Neutrophil (primary cell): Measurements from ENCODE around the gene LPP.

Experiments
- H3K27ac ChIP-seq: fragments of 200-600 bp; sonication (generic); 2 replicates; pipeline ENCODE4 v1.5.1; 2016; ENCODE audit warnings: mild to moderate bottlenecking, moderate library complexity
- H3K27me3 ChIP-seq: fragments of 200-600 bp; sonication (generic); 2 replicates; pipeline ENCODE4 v1.6.0; 2016; ENCODE audit warnings: mild to moderate bottlenecking
- H3K36me3 ChIP-seq: fragments of 200-600 bp; sonication (generic); 2 replicates; pipeline ENCODE4 v1.5.1; 2017
- H3K4me1 ChIP-seq, 2 experiments: fragments of 200-600 bp in 1 of 2; sonication (generic) in 1 of 2; 1 replicate in 1 of 2; 2 replicates in 1 of 2; pipeline versions ENCODE4 v1.5.1 to v1.6.1; 2013 to 2016; ENCODE audit warnings: low read depth in 1 of 2, low read length in 1 of 2, mild to moderate bottlenecking in 1 of 2, moderate library complexity in 1 of 2; ENCODE audit not compliant: control insufficient read depth in 1 of 2, insufficient read depth in 1 of 2
- H3K4me3 ChIP-seq, 2 experiments: fragments of 200-600 bp in 1 of 2; sonication (generic) in 1 of 2; 1 replicate in 1 of 2; 2 replicates in 1 of 2; pipeline ENCODE4 v1.5.1; 2013 to 2016; ENCODE audit warnings: low read depth in 1 of 2, low read length in 1 of 2, mild to moderate bottlenecking in 1 of 2, moderate library complexity in 1 of 2
- H3K9me3 ChIP-seq: fragments of 200-600 bp; sonication (generic); 2 replicates; pipeline ENCODE4 v1.5.1; 2016
- TF ChIP-seq, protein P1 (sequence below): fragments of 200-600 bp; sonication (generic); IDR thresholded peaks from 2 replicates; pipeline ENCODE4 v1.5.1; 2016; ENCODE audit warnings: antibody characterized with exemption

Gene LPP

GRCh38 chr3:188274249-188274915 lies 120.4 kb downstream of the LPP start:
- Histone ChIP-seq H3K27me3 (no peaks in the 10 kb centered on the region), H3K4me3 (no peak overlapping the region), H3K4me1 (no peaks in the 10 kb centered on the region), H3K9me3 (no peaks in the 10 kb centered on the region), H3K36me3 (no peaks in the 10 kb centered on the region), H3K27ac (no peak overlapping the region)
- TF ChIP-seq, protein P1, sequence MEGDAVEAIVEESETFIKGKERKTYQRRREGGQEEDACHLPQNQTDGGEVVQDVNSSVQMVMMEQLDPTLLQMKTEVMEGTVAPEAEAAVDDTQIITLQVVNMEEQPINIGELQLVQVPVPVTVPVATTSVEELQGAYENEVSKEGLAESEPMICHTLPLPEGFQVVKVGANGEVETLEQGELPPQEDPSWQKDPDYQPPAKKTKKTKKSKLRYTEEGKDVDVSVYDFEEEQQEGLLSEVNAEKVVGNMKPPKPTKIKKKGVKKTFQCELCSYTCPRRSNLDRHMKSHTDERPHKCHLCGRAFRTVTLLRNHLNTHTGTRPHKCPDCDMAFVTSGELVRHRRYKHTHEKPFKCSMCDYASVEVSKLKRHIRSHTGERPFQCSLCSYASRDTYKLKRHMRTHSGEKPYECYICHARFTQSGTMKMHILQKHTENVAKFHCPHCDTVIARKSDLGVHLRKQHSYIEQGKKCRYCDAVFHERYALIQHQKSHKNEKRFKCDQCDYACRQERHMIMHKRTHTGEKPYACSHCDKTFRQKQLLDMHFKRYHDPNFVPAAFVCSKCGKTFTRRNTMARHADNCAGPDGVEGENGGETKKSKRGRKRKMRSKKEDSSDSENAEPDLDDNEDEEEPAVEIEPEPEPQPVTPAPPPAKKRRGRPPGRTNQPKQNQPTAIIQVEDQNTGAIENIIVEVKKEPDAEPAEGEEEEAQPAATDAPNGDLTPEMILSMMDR = no peak

DNA sequence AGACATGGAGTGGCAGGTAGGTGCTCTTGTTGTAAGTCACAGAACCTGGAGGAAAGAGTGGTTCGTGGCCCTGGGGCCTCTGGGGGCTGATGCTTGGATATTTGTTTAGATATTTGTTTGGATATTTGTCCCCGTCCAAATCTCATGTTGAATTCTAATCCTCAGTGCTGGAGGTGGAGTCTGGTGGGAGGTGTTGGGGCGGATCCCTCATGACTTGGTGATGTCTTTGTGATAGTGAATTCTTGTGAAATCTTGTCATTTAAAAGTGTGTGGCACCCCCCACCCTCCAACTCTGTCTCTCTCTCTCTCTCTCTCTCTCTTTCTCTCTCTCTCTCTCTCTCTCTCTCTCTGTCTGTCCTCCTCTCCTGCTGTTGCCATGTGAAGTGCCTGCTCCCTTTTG lies 122.4 kb downstream of the LPP start:
- Histone ChIP-seq H3K4me1 (no peaks in the 10 kb centered on the region), H3K27me3 (no peaks in the 10 kb centered on the region), H3K36me3 (no peaks in the 10 kb centered on the region), H3K27ac (no peak overlapping the region), H3K4me3 (no peak overlapping the region), H3K9me3 (no peaks in the 10 kb centered on the region)
- TF ChIP-seq, protein P1 = no peak

- TF ChIP-seq, protein P1 = no peak
- Histone ChIP-seq H3K9me3 (no peaks in the 10 kb centered on the region), H3K27ac (no peak overlapping the region), H3K4me1 (no peaks in the 10 kb centered on the region), H3K36me3 (no peaks in the 10 kb centered on the region), H3K27me3 (no peaks in the 10 kb centered on the region), H3K4me3 (no peak overlapping the region)
These were observed 124.9 kb downstream of the LPP start for GRCh38 chr3:188278717-188279324.

DNA sequence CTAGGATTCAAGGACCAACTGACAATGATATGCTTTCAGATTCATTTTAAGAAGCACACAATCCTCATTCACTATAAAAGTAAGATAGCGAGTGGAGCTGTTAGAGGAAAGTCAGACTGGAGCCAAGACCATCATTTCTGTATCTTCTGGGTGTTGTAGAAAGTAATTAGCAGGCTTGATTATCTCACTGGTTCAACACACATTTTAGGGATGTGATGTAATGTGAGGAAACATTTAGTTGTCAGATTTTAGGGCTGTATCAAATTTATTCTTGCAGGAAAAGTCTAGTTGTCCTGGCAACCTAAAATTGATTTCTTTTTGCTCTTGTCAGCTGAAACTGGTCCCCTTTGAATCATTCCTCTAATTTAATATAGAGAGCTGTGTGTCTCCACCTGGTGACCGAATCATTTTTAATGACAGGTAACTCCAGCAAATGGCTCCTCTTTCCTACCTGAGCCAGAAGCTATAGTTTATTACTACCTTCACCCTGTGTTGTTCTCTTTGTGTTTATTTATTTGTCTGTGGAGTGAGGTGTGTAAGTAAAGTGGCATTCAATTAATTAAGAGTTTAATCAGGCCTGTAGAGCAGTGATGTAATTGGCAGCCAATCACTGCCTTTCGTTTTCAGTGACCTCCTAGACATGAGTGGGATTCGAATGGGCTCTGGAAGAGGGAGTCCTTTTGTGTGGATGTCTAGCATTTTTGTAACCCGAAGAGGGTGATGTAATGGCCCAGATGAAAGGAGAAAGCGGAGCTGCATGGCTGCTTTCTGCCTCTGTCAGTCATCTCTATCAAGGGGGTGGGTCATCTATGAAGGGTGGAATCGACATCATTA lies 125.8 kb downstream of the LPP start:
- Histone ChIP-seq H3K4me1 (no peaks in the 10 kb centered on the region), H3K4me3 (no peak overlapping the region), H3K9me3 (no peaks in the 10 kb centered on the region), H3K36me3 (no peaks in the 10 kb centered on the region), H3K27me3 (no peaks in the 10 kb centered on the region), H3K27ac (no peak overlapping the region)
- TF ChIP-seq, protein P1 = no peak

- Histone ChIP-seq H3K27ac (no peak overlapping the region), H3K27me3 (no peaks in the 10 kb centered on the region), H3K4me1 (no peaks in the 10 kb centered on the region), H3K36me3 (no peaks in the 10 kb centered on the region), H3K4me3 (no peak overlapping the region), H3K9me3 (no peaks in the 10 kb centered on the region)
- TF ChIP-seq, protein P1 = no peak
These were observed 126.7 kb downstream of the LPP start for GRCh38 chr3:188280627-188281026.
